WERI-Rb-1 (cell line): ENCODE results near the gene REPS1.

Experiments
- DNase-seq: peaks from one replicate; pipeline ENCODE4 v3.0.0-alpha.2; 2020
- H3K27ac ChIP-seq: fragments of 250-450 bp; sonication (Bioruptor Pico); 2 replicates; pipeline ENCODE4 v1.5.1; 2020; ENCODE audit warnings: mild to moderate bottlenecking, moderate library complexity
- H3K27me3 ChIP-seq: fragments of 250-450 bp; sonication (Bioruptor Pico); 2 replicates; pipeline ENCODE4 v1.5.1; 2021; ENCODE audit warnings: mild to moderate bottlenecking, low read depth, moderate library complexity; ENCODE audit not compliant: insufficient read depth, severe bottlenecking
- H3K36me3 ChIP-seq: fragments of 250-450 bp; sonication (Bioruptor Pico); 2 replicates; pipeline ENCODE4 v1.5.1; 2020; ENCODE audit warnings: mild to moderate bottlenecking, moderate library complexity
- H3K4me3 ChIP-seq: 2 replicates; pipeline ENCODE4 v1.5.1; 2011; ENCODE audit warnings: low read depth, mild to moderate bottlenecking, control low read depth, low read length
- H3K9me3 ChIP-seq: fragments of 250-450 bp; sonication (Bioruptor Pico); 2 replicates; pipeline ENCODE4 v1.5.1; 2021; ENCODE audit warnings: mild to moderate bottlenecking, moderate library complexity; ENCODE audit not compliant: severe bottlenecking
- CTCF ChIP-seq: IDR thresholded peaks from 2 replicates; pipeline ENCODE4 v1.5.1; 2011; ENCODE audit warnings: low read depth, mild to moderate bottlenecking, control low read depth, inconsistent platforms, low read length

The REPS1 gene

GRCh38 chr6:138991206-138991605 is 3.2 kb upstream of the REPS1 start:
- H3K27ac ChIP-seq, result no peak overlapping the region
- TF ChIP-seq CTCF, result no peak

GRCh38 chr6:138989098-138989983 is 1.3 kb upstream of the REPS1 start:
- H3K27me3 ChIP-seq, result no peaks in the 10 kb centered on the region
- H3K36me3 ChIP-seq, result peaks cover 3% of the 10 kb centered on the region; the same call in 1 of the 2 replicates
- no peak for TF ChIP-seq CTCF
- DNase-seq, result no peak
- no peak overlapping the region for H3K27ac ChIP-seq
- H3K4me3 ChIP-seq, result no peak overlapping the region
- H3K9me3 ChIP-seq, result no peaks in the 10 kb centered on the region

More at GRCh38 chr6:138991206-138991605, 3.2 kb upstream of the REPS1 start:
- no peaks in the 10 kb centered on the region; the same call in 1 of the 2 replicates for H3K36me3 ChIP-seq
- H3K9me3 ChIP-seq, result no peaks in the 10 kb centered on the region
- DNase-seq, result no peak
- H3K27me3 ChIP-seq, result no peaks in the 10 kb centered on the region
- H3K4me3 ChIP-seq, result no peak overlapping the region

- Histone ChIP-seq H3K27ac (peak overlapping the region; percentile 99), H3K4me3 (peak overlapping the region; percentile 67), H3K27me3 (no peaks in the 10 kb centered on the region), H3K9me3 (no peaks in the 10 kb centered on the region), H3K36me3 (peaks cover 3% of the 10 kb centered on the region; the same call in 1 of the 2 replicates)
- no peak for TF ChIP-seq CTCF
- DNase-seq, result no peak
Measured at GRCh38 chr6:138988469-138988834, 399 bp upstream of the REPS1 start.

- H3K36me3 ChIP-seq, result peaks cover 3% of the 10 kb centered on the region; the same call in 1 of the 2 replicates
- H3K27me3 ChIP-seq, result no peaks in the 10 kb centered on the region
- no peak for DNase-seq
- peak overlapping the region; percentile 99 for H3K27ac ChIP-seq
- H3K9me3 ChIP-seq, result no peaks in the 10 kb centered on the region
- H3K4me3 ChIP-seq, result peak overlapping the region; percentile 67
- TF ChIP-seq CTCF, result no peak
Measured at GRCh38 chr6:138987080-138987642, 892 bp downstream of the REPS1 start.

- H3K27ac ChIP-seq, result no peak overlapping the region
- no peak for TF ChIP-seq CTCF
Measured at GRCh38 chr6:138986578-138986977, 1.5 kb downstream of the REPS1 start.

More at GRCh38 chr6:138986578-138986977, 1.5 kb downstream of the REPS1 start:
- H3K27me3 ChIP-seq, result no peaks in the 10 kb centered on the region
- H3K9me3 ChIP-seq, result no peaks in the 10 kb centered on the region
- H3K36me3 ChIP-seq, result peaks cover 3% of the 10 kb centered on the region; the same call in 1 of the 2 replicates
- peak overlapping the region; percentile 67 for H3K4me3 ChIP-seq
- no peak for DNase-seq
